Hematopoietic multipotent progenitor cell treated with erythropoietin and hydrocortisone succinate and interleukin-3 and kit ligand, for 4 days (in vitro differentiated cells): ENCODE measurements around the gene SYT7.

Source experiments
- DNase-seq: peaks from one replicate; pipeline ENCODE4 v3.0.0-alpha.2; 2015

SYT7 gene

GRCh38 chr11:61552108-61552635, 28.7 kb downstream of the SYT7 start:
- DNase-seq = no peak

DNA sequence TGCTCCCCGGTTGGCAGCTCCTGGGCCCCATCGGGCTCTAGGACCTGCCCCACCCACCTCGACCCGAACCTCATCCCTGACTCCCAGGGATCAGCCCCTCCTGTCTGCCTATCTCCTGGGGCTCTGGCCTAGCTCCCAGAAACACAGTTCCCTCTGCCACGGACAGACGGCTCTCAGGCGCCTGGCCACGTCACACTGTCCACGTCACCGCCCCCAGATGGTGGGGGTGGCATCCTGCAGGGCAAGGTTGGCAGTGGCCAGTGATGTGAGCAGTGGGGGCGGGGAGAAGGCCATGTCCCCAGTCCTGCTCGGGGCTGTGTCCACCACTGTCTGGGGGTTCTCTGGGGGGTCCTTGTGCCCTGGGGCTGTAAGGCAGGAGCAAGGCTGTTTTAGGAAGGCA, 29.2 kb downstream of the SYT7 start:
- DNase-seq = no peak

DNA sequence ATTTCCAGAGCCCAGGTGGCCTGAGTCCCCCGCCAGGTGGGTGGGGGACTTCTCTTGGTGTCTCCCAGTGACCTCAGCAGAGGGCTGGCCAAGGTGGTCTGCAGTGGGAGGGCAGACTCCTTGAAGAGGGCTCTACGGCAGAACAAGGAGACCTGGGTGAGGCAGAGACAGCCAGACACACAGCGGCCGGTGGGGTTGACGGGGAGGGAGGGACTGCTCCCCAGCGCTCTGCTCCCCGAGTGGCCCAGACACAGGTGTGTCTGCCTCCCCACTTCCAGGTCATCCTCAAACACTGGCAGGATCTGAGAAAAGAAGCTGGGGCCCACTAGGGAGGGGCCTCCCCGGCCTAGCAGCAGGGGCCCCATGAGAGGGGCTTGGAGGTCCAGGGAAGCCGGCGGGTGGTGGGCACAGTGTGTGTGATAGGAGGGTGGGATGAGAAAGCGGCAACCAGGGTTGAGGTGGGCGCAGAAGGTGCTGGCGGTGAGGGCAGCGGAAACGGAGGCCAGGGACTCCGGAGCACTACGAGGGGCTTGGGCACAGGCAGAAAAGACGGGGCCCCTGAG, 30.1 kb downstream of the SYT7 start:
- DNase-seq = no peak

DNA sequence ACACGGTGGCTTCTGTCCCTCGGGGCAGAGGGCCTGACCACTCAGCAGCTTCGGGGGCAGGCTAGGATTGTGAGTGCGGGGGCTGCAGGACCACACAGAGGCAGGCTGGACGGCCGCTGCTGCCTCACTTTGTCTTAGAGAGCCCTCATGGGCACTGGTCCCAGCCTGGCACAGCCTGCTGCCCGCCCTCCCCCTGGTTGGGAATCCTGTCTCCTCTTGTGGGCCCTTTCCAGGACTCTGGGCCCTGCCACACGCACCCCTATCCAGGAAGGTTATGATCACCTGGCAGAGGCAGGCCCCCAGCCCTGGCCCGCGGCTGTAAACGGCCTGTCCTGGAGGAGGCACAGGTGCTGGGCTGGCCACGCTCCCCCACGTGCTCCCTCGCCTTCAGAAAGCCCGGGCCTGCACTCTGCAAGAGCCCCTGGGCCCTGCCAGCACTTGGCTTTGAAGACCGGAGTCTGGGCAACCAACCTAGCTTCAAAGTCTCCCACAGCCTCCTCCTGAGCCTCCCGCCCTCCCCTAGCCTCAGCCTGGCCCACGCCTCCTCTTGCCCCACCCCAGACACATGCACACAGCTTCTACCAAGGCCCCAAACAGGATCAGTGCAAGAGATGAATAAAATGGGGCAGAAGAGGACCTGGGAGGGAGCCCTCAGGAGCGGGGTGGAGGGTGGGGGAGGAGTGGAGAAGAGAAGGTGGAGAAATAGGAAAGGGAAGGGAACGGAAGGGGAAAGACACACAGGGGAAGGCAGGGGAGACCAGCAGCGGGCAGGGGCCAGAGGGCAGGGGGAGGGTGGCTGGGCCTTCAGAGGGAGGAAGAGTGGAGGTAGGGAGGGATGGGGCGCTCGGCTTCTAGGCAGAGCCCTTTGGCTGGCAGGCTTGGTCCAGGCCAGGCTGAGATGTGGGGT, 31.0 kb downstream of the SYT7 start:
- no peak for DNase-seq

GRCh38 chr11:61549177-61549576, 31.7 kb downstream of the SYT7 start:
- no peak for DNase-seq

DNA sequence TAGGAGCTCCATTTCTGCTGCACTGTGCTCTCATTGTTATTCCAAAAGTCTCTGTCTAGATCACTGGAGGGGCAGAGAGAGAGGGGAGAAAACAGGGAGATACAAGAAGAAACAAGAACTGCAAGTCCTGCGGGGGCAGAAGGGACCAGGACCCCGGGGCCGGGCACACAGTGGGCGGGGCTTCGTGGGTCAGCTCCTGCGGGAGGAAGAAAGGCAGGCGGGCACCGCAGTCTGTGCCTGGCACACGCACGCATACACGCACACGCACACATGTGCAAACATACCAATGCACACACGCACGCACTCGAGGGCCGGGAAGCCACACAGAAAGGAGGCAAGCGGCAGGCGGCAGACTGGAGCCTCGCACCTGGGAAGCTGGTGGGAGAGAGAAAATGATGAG, 33.6 kb downstream of the SYT7 start:
- DNase-seq = no peak

DNA sequence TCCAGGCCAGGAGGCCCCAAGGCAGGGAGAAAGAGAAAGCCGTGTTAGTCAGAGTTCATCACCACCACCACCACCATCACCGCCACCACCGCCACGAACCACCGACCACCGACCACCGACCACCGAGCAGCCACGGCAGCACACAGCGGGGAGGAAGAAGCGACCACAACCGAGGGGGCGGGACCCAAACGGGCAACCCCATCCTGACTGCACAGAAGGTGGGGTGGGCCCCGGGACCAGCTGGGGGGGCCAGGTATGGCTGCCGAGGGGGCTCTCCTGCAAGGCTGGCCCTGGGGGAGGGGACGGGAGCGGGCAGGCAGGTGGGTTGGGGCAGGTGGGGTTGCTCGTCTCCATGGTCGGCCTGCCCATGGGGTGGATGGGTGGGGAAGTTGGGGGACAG, 34.2 kb downstream of the SYT7 start:
- DNase-seq = no peak

- no peak for DNase-seq
These were observed 35.0 kb downstream of the SYT7 start for GRCh38 chr11:61545921-61546320.

DNA sequence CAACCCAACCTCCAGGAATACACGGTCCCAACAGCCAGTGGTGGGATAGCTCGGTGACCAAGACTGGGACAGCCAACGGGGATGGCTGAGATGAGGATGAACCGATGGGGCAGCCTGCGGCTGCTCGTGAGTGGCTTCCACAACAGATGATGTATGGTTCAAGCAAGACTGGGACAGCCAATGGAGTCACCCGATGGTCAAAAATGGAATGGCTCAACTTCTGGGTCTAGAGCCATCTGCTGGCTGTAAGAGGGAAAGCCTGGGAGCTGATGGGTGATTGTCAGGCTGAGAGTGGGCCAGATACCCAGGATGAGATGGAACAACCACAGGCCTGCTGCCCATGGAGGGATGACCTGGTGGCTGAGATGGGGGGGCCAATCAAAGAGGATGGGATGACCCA, 35.5 kb downstream of the SYT7 start:
- peak; percentile 52 for DNase-seq

DNA sequence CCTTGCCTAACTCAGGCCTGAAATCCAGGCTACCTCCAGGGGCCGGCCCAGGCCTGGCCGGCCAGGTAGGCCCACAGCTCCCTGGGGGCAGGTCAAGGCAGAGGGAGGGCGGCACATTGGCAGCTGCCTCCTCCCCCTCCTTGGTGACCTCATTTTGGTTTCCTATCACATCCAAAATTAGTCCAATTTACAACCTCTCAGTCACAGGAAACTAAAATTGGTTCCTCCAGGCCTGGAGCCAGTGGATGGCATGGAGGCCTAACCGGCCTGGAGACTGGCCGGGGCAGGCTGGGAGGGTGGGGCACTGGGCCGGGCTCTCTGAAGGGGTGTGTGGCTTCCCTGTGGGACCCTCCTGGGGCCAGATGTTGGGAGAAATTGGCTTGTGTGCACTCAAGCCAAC, 36.4 kb downstream of the SYT7 start:
- DNase-seq = no peak

DNA sequence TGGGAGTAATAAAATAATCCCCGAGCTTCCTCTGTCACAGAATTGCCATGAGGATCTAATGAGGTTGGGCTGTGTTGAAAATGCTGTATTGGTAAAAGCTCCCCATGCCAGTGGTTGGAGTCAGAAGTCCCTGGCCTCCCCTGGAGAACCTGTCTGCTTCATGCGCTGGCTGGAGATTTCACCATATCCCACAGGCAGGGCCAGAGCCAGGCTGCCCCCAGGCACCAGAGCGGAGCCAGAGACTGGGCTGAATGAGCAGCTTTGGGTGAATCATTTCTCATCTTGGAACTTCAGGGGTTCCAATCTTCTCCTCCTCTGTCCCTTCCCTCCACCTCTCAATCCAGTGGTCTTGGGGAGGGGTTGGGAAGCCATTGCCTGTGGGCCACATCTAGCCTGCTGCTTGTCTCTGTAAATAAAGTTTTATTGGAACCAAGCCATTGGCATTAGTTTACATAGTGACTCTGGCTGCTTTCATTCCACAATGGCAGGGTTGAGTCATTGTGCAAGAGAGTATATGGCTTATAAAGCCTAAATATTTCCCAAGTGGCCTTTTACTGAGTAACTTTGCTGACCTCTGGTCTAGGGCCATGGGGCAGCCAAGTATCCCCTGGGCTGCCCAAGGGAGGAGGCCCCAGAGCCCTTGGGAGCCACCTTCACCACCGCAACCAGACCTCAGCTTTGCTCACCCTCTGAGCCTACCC, 37.1 kb downstream of the SYT7 start:
- no peak for DNase-seq

DNA sequence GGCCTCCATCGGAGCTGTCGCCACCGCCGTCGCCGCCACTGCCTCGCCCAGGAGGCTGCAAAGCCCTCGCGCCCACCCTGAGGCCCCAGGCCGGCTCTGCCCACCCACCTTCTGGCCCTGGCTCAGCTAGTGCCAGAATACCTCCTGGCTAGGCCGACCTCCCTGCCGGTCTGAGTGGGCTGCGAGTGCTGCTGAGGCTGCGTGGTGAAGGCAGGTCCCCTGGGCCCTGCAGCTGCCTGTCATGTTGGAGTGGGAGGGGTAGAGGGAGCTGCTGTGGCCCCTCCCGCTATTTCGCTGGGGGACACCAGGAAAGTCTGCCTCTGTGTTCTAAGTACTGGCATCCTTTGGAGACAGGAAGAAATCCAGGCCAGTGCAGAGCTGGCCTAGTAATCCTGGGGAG, 38.2 kb downstream of the SYT7 start:
- DNase-seq = no peak

DNA sequence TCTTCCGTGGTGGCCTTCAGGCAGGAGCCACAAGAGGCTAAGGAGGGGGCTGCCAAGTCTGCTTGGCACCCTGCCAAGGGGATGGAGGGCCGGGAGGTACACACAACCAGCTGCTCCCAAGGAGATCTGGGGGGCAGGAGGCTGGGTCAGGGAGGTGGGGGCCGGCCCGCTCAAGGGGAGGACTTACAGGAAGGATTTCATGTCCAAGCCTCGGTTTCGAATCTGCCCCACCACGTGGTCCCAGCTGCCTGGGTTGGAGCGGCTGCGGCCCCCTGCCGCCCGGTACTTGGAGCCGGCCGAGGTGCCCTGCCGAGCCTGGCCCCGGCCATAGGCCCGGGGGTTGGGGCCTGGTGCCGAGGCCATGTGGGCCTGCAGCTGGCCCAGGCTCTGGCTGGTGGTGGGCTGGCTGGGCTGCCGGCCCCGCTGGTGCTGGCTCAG, 38.8 kb downstream of the SYT7 start:
- DNase-seq = no peak

GRCh38 chr11:61541598-61541997, 39.3 kb downstream of the SYT7 start:
- peak; percentile 27 for DNase-seq

DNA sequence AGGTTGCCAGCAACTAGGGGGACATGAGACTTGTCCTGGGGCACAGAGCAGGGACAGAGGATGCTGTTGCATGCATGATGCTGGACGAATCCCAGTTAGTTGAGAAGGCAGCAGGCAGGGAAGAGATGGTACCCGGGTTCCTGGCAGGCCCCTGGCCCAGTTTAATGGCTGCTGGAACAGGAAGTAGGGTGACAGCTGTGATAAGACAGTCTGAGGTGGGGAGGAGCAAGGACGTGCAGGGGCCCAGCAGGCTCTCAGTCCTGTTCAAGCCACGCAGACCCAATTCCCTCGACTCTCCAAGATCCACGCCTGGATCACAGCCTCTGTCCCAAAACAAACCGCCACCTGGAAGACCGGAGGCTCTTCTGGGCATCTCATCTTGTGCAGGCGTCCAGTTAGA, 40.3 kb downstream of the SYT7 start:
- peak; percentile 11 for DNase-seq

DNA sequence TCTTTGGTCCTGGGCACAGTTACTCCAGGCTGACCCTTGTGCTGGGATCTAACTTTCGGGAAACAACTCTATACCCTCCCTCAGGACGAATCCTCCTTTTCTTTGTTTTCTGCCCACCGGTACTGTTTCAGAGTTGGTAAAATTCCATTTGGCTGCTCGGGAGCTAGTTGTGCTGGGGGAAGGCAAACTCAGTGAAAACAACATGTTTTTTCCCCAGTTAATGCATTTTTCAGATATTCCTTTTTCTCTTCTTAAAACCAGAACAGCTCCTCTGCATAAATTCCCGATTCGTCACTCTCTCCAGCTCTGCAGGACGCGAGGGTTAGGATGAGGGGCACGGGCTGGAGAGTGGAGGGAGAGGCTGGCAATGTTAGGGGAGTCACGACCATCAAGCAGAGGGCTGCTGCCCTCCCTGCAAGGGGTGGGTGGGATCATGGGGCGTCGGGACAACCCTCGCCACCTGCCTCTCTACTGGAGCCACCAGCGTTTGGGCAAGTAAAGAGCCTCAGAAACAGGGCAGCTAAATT, 41.0 kb downstream of the SYT7 start:
- no peak for DNase-seq

DNA sequence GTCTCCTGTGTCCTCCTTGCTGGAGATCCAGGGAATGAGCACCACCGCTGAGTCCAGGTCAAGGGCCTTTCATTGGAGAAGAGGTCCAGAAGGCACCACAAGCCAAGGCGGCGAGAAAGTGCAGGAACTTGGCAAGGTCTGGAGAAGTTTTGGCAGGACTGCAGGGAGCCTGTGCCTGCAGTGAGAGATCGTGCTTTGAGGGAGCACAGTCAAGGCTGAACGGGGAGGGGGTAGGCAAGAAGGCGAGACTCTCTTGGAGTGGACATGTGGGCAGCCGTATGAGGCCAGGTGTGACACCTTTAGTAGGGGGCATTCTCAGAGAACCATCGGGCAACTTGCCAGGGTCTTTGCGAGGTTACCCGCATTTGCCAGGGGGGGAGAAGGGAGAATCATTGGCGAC, 41.9 kb downstream of the SYT7 start:
- no peak for DNase-seq

DNA sequence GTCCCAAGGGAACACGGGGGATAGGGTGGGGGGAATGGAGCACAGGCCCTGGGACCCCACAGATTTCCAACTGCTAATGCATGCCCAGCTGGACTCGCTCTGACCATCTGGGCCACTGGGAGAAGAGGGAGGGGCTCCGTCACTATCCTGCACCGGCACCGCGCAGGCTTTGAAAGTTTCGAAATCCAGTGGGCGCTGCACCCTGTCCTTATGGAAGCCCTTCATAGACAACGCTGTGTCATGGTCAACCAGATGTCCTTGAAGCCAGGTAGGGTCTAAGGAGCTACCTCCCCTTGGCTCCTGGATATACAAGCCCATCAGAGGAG, 42.3 kb downstream of the SYT7 start:
- DNase-seq = no peak

DNA sequence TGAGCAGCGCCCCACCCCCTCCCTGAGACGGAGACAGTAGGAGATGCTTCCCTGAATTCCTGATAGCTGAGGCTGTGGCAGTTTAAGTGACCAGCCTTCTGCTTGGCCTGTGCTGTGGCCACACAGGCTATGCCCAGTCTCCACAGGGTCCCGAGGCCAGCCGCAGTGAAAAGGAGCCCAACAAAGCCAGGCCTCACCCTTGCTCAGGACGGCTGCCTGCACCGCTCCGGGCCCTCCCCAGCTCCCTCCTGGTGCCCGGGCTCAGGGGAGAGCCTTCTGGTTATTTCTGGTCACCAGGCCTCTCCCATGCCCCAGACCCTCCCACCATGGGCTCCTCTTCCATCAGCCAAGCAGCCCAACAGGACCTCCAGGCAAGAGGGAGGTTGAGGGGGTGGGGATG, 43.5 kb downstream of the SYT7 start:
- DNase-seq = no peak

DNA sequence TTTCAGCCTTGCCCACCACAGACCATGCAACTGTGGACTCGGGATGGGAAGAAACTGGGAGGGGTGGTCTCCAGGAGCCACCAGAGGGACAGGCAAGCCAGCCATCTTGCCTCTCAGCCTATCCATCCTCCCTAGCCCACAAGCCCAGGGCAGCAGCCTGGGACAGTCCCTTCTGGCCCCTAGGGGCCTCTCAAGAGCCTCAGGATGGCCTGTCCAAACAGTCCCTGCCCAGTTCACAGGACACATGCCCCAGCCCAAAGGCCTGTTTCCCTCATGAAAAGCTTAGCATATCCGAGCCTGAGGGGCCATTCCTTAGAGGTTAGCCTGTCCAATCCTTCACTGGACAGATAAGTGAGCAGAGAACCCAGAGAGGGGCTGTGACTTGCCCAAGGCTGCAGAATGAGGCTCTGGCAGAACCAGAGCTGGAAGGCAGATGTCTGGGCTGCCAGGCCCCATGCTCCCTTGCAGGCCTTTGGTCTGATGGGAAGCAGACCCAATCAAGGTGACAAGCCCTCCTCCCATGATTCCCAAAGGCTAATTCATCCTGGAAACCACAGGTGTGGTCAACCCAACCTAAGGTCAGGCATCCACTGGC, 44.1 kb downstream of the SYT7 start:
- DNase-seq = no peak

GRCh38 chr11:61535998-61536675, 44.7 kb downstream of the SYT7 start:
- DNase-seq = no peak
